ENCODE measurements around the gene ST8SIA4.
"Not testable (repeated sequence)": the region's sequence is repeated elsewhere in the genome, so short reads cannot be mapped to it uniquely, and the experiment has no call there.

Gene ST8SIA4

GRCh38 chr5:100828071-100828897, 74.8 kb downstream of the ST8SIA4 start:
- peak; percentile 25 for DNase-seq

- no peak for DNase-seq
Observed at GRCh38 chr5:100827481-100827889, 75.6 kb downstream of the ST8SIA4 start.

- DNase-seq = no peak
Observed at GRCh38 chr5:100826133-100826532, 76.9 kb downstream of the ST8SIA4 start.

- no peak for DNase-seq
Observed at GRCh38 chr5:100824635-100825034, 78.4 kb downstream of the ST8SIA4 start.

GRCh38 chr5:100823812-100824211, 79.3 kb downstream of the ST8SIA4 start:
- no peak for DNase-seq

- no peak for DNase-seq
Observed at GRCh38 chr5:100821751-100822150, 81.3 kb downstream of the ST8SIA4 start.

GRCh38 chr5:100818340-100818739, 84.7 kb downstream of the ST8SIA4 start:
- DNase-seq = no peak

GRCh38 chr5:100803397-100803796, 99.7 kb downstream of the ST8SIA4 start:
- DNase-seq = no peak

- DNase-seq = peak; percentile 11
Observed at GRCh38 chr5:100802208-100802607, 100.9 kb downstream of the ST8SIA4 start.

- DNase-seq = no peak
Observed at GRCh38 chr5:100800562-100800961, 102.5 kb downstream of the ST8SIA4 start.

GRCh38 chr5:100799166-100799565, 103.9 kb downstream of the ST8SIA4 start:
- DNase-seq = no peak

GRCh38 chr5:100797861-100798260, 105.2 kb downstream of the ST8SIA4 start:
- no peak for DNase-seq

- DNase-seq = no peak
Observed at GRCh38 chr5:100796851-100797250, 106.2 kb downstream of the ST8SIA4 start.

GRCh38 chr5:100794844-100795243, 108.2 kb downstream of the ST8SIA4 start:
- no peak for DNase-seq

GRCh38 chr5:100794218-100794617, 108.9 kb downstream of the ST8SIA4 start:
- DNase-seq = no peak

GRCh38 chr5:100792781-100793180, 110.3 kb downstream of the ST8SIA4 start:
- DNase-seq = no peak

- no peak for DNase-seq
Observed at GRCh38 chr5:100791391-100791790, 111.7 kb downstream of the ST8SIA4 start.

- DNase-seq = no peak
Observed at GRCh38 chr5:100790951-100791350, 112.1 kb downstream of the ST8SIA4 start.

GRCh38 chr5:100790170-100790665, 112.9 kb downstream of the ST8SIA4 start:
- no peak for DNase-seq

- DNase-seq = no peak
Observed at GRCh38 chr5:100789694-100790093, 113.4 kb downstream of the ST8SIA4 start.

- no peak for DNase-seq
Observed at GRCh38 chr5:100788417-100788816, 114.7 kb downstream of the ST8SIA4 start.

GRCh38 chr5:100787648-100788047, 115.4 kb downstream of the ST8SIA4 start:
- no peak for DNase-seq

GRCh38 chr5:100785536-100785935, 117.5 kb downstream of the ST8SIA4 start:
- DNase-seq = not testable (repeated sequence)

GRCh38 chr5:100780376-100780870, 122.7 kb downstream of the ST8SIA4 start:
- no peak for DNase-seq

Data from stimulated activated CD4-positive, alpha-beta T cell treated with anti-CD3 and anti-CD28 coated beads, Interleukin-4, amount 100 ng/mL, for 24 hours (primary cell).